Esophagus squamous epithelium (tissue), 5 donors: ENCODE data around the gene ARHGAP26. TPM values are rescaled to one million over a fixed set of nuclear protein-coding genes. Genes with fewer than 3 reads are reported as not detected.

ENCODE experiments used
- DNase-seq: peaks from one replicate; lab custom pipeline; 2025; lab: John Stamatoyannopoulos, UW
- H3K27ac ChIP-seq, 4 donors: fragments of 200-600 bp; sonication (generic); one replicate each; pipeline ENCODE4 v1.5.1; 2016 to 2019; ENCODE audit warnings: mild to moderate bottlenecking in 1 of 4
- H3K27me3 ChIP-seq, 4 donors: fragments of 200-600 bp; sonication (generic); 1 replicate in 3 of 4; 2 replicates in 1 of 4; pipeline versions ENCODE4 v1.5.1 to v1.6.0; 2017 to 2021; ENCODE audit warnings: antibody characterized with exemption in 1 of 4
- H3K36me3 ChIP-seq, 3 donors: fragments of 200-600 bp; sonication (generic); one replicate each; pipeline ENCODE4 v1.5.1; 2016 to 2019
- H3K4me1 ChIP-seq, 3 donors: fragments of 200-600 bp; sonication (generic); one replicate each; pipeline ENCODE4 v1.5.1; 2017 to 2019
- H3K4me3 ChIP-seq, 4 donors: fragments of 200-600 bp; sonication (generic); 1 replicate in 3 of 4; 2 replicates in 1 of 4; pipeline ENCODE4 v1.5.1; 2016 to 2019; ENCODE audit warnings: mild to moderate bottlenecking in 2 of 4, moderate library complexity in 1 of 4
- H3K9me3 ChIP-seq, 3 donors: fragments of 200-600 bp; sonication (generic); one replicate each; pipeline ENCODE4 v1.5.1; 2016 to 2019
- POLR2A ChIP-seq, 4 donors: fragments of 450-650 bp; IDR thresholded peaks; one replicate each; pipeline ENCODE4 v1.6.1; 2017; ENCODE audit warnings: antibody characterized with exemption in 4 of 4, mild to moderate bottlenecking in 4 of 4, moderate library complexity in 3 of 4
- WGBS, 2 donors: methylation state at CpG; one replicate each; pipeline ENCODE4 v1.1.5; 2018; 5-methylcytosine and 5-hydroxymethylcytosine counted together
- intact Hi-C: fragments of 100-400 bp; cut with DNase I; formaldehyde crosslinking; loops from one replicate; pipeline ENCODE4 v1.15.0; 2022
- total RNA-seq, 4 donors: library from RNA; depleted of rRNA; stranded (reverse); fragments of >200 nt; gene quantifications; one replicate each; pipeline ENCODE4 v1.1.0, GENCODE V29; 2016
- TF ChIP-seq, protein P1 (sequence below), 6 experiments: fragments of 450-650 bp in 4 of 6; fragments of 200-600 bp in 2 of 6; sonication (generic) in 2 of 6; IDR thresholded peaks; one replicate each; pipeline ENCODE4 v1.5.1; 2016 to 2019; ENCODE audit warnings: antibody characterized with exemption in 6 of 6, mild to moderate bottlenecking in 4 of 6, moderate library complexity in 4 of 6
- donor health status: DM: yes; HTN: yes; CAD: no.

Gene ARHGAP26
- total RNA-seq, 4 donors from 2014 or later, result 4.4 to 18.7 (median 15.4) TPM

DNA sequence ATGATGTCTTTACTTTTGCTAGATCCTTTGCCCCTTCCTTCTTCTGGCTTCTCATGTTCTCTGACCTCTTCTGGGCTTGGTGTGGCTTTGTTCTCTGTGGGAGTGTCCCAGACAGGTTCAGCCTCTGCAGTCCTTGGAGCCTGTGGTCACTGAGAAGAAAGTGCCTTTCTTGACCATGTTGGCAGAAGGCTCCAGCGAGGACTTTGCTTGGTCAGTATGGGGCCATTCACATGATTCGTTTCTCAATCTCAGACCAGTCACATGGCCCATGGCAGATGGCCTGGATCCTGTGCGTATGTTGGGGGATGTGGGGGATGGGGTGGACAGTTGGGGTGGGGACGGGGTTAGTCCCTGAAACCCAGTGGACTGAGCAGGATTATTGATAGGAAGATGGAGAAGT lies 274.1 kb downstream of the ARHGAP26 start:
- H3K4me1 ChIP-seq, result peaks cover 0 to 6% (median 0%) of the 10 kb centered on the region in 3 donors
- no peaks in the 10 kb centered on the region for H3K27me3 ChIP-seq
- DNase-seq, result no peak
- intact Hi-C loops, result no loop called here
- WGBS, 2 donors, result 91 to 100% methylated on average over 2 to 4 of the region's 4 CpGs
- peaks cover 0 to 11% (median 0%) of the 10 kb centered on the region in 3 donors for H3K36me3 ChIP-seq
- TF ChIP-seq POLR2A (IDR thresholded peaks at IDR 0.05), result no peak
- TF ChIP-seq, protein P1, sequence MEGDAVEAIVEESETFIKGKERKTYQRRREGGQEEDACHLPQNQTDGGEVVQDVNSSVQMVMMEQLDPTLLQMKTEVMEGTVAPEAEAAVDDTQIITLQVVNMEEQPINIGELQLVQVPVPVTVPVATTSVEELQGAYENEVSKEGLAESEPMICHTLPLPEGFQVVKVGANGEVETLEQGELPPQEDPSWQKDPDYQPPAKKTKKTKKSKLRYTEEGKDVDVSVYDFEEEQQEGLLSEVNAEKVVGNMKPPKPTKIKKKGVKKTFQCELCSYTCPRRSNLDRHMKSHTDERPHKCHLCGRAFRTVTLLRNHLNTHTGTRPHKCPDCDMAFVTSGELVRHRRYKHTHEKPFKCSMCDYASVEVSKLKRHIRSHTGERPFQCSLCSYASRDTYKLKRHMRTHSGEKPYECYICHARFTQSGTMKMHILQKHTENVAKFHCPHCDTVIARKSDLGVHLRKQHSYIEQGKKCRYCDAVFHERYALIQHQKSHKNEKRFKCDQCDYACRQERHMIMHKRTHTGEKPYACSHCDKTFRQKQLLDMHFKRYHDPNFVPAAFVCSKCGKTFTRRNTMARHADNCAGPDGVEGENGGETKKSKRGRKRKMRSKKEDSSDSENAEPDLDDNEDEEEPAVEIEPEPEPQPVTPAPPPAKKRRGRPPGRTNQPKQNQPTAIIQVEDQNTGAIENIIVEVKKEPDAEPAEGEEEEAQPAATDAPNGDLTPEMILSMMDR (IDR thresholded peaks at IDR 0.05), result no peak
- no peaks in the 10 kb centered on the region for H3K9me3 ChIP-seq
- peak overlapping the region in 1 of 4 donors; percentile 19 for H3K27ac ChIP-seq
- H3K4me3 ChIP-seq, result no peak overlapping the region

DNA sequence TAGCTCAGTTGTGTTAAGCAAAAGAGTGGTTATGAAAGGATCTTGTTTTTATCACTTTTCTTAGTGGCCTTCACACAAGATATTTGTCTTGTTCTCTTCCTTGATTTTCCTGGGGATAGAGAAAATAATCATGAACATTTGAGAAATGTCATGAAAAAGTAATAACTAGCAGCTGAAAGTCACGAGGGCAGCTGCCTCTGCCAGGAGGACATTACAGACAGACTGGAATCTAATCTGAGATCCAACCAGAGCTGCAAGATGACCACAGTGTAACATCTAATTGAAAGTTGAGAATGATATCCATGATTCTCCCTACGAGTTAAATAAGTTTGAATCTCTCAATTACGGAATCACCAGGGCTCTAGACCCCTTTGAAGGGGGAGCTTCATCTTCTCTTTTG lies 274.9 kb downstream of the ARHGAP26 start:
- H3K27ac ChIP-seq, result peak overlapping the region in 1 of 4 donors; percentile 19
- intact Hi-C loops, result no loop called here
- TF ChIP-seq, protein P1 (IDR thresholded peaks at IDR 0.05), result no peak
- TF ChIP-seq POLR2A (IDR thresholded peaks at IDR 0.05), result no peak
- no peaks in the 10 kb centered on the region for H3K9me3 ChIP-seq
- 81 to 84% methylated on average over 3 of the region's 3 CpGs for WGBS, 2 donors
- DNase-seq, result no peak
- H3K4me3 ChIP-seq, result no peak overlapping the region
- no peaks in the 10 kb centered on the region for H3K27me3 ChIP-seq
- H3K36me3 ChIP-seq, result peaks cover 0 to 11% (median 0%) of the 10 kb centered on the region in 3 donors
- peaks cover 0 to 6% (median 0%) of the 10 kb centered on the region in 3 donors for H3K4me1 ChIP-seq

DNA sequence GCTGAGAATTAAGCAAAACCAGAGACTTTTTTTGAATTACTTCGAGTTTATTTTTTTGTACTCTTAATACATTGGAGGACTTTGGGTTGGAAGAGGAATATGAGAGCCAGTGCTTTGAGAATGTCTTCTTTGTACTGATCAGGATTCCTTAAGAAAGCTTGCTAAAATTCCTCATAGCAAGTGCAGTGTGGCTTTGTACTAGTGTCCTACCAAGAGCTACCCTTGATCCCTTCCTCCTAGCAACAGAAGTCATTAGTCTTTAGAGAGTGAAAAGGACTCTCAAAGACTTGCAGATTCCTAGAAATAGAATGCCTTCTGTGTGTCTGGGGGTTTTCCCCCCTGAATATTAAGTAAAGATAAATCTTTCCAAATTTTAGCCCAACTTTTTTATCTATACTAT lies 276.1 kb downstream of the ARHGAP26 start:
- peaks cover 0 to 11% (median 0%) of the 10 kb centered on the region in 3 donors for H3K36me3 ChIP-seq
- TF ChIP-seq, protein P1 (IDR thresholded peaks at IDR 0.05), result no peak
- no peak for TF ChIP-seq POLR2A (IDR thresholded peaks at IDR 0.05)
- H3K4me3 ChIP-seq, result no peak overlapping the region
- DNase-seq, result no peak
- peaks cover 0 to 12% (median 0%) of the 10 kb centered on the region in 3 donors for H3K4me1 ChIP-seq
- intact Hi-C loops, result no loop called here
- no peak overlapping the region for H3K27ac ChIP-seq
- H3K9me3 ChIP-seq, result no peaks in the 10 kb centered on the region
- H3K27me3 ChIP-seq, result no peaks in the 10 kb centered on the region
- WGBS, 2 donors, result 91 to 95% methylated on average over 1 of the region's 1 CpG

DNA sequence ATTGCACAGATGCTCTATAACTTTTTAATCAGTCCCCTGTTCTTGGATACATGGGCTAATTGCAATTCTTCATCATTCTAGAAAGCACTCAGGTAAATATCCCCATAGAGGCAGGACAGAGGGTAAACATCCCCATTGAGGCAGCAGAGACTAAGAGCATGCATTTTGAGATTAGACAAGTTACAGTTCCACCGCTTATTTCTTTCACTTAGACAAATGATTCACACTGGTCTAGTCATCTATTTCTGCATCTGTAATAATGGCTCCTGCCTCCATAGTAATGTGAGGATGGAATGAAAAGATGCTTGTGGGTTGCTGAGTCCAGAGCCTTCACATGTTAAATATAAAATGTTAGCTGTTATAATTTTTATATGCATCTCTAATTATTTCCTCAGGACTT lies 276.9 kb downstream of the ARHGAP26 start:
- Histone ChIP-seq H3K27ac (no peak overlapping the region), H3K4me1 (peaks cover 0 to 16% (median 0%) of the 10 kb centered on the region in 3 donors), H3K36me3 (peaks cover 0 to 6% (median 0%) of the 10 kb centered on the region in 3 donors), H3K9me3 (no peaks in the 10 kb centered on the region), H3K4me3 (no peak overlapping the region), H3K27me3 (no peaks in the 10 kb centered on the region)
- intact Hi-C loops, result no loop called here
- no peak for DNase-seq
- WGBS, 2 donors, result 56 to 69% methylated on average over 1 of the region's 1 CpG
- TF ChIP-seq POLR2A (IDR thresholded peaks at IDR 0.05), result no peak
- TF ChIP-seq, protein P1 (IDR thresholded peaks at IDR 0.05), result no peak

DNA sequence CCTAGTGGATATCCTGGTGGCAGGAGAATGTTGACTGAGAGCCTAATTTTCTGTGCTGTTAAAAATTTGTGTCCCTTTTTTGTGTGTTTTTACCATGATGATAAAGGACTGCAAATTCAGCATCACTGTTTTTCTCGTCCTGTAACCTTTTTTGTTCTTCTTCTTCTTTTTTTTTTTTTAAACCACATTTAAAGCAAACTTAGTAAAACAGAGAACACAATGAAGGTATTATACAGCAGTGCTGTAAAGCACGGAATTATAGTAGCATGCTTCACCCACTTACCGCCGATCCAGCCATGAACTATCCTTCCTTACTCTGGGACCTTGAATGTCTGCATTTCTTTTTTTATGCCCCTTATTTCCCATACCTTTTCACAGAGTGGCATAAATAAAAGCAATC lies 280.0 kb downstream of the ARHGAP26 start:
- Histone ChIP-seq H3K4me1 (peaks cover 0 to 30% (median 0%) of the 10 kb centered on the region in 3 donors), H3K36me3 (no peaks in the 10 kb centered on the region), H3K9me3 (no peaks in the 10 kb centered on the region), H3K27ac (no peak overlapping the region), H3K4me3 (no peak overlapping the region), H3K27me3 (no peaks in the 10 kb centered on the region)
- intact Hi-C loops, result no loop called here
- WGBS, 2 donors, result 81 to 85% methylated on average over 4 of the region's 4 CpGs
- TF ChIP-seq, protein P1 (IDR thresholded peaks at IDR 0.05), result no peak
- TF ChIP-seq POLR2A (IDR thresholded peaks at IDR 0.05), result no peak
- no peak for DNase-seq
